SK-N-DZ (cell line): ENCODE measurements around the gene CHID1. TPM values are rescaled to one million over a fixed set of nuclear protein-coding genes. Genes with fewer than 3 reads are reported as not detected.

ENCODE experiments used
- DNase-seq: peaks from one replicate; pipeline ENCODE4 v3.0.0-alpha.2; 2015; ENCODE audit warnings: low spot score
- polyA plus RNA-seq, 2 experiments: library from polyadenylated mRNA; depleted of rRNA; stranded (reverse); fragments of >200 nt; gene quantifications; 2 replicates each; pipeline ENCODE4 v1.2.3, GENCODE V29; 2014

Gene CHID1
- polyA plus RNA-seq (2014; cell fraction: cytosol; rRNA removed): 56.0 and 66.1 TPM in 2 replicates
- polyA plus RNA-seq (2014; cell fraction: nucleus; rRNA removed): 53.5 and 77.3 TPM in 2 replicates

- DNase-seq: peak; percentile 82
Observed at GRCh38 chr11:910589-911030, at the start of gene CHID1. CHID1 (minus strand) TSS chr11:910810; CDS start chr11:904816, 5,994 bp downstream.

GRCh38 chr11:959608-960007, 49.0 kb upstream of the CHID1 start:
- DNase-seq: no peak

GRCh38 chr11:959027-959426, 48.4 kb upstream of the CHID1 start:
- no peak for DNase-seq

- DNase-seq: no peak
Observed at GRCh38 chr11:958101-958500, 47.5 kb upstream of the CHID1 start.

GRCh38 chr11:957212-957920, 46.8 kb upstream of the CHID1 start:
- no peak for DNase-seq

GRCh38 chr11:955154-956063, 44.8 kb upstream of the CHID1 start:
- no peak for DNase-seq

- no peak for DNase-seq
Observed at GRCh38 chr11:954392-955153, 44.0 kb upstream of the CHID1 start.

GRCh38 chr11:953512-953911, 42.9 kb upstream of the CHID1 start:
- DNase-seq: no peak

GRCh38 chr11:952406-953385, 42.1 kb upstream of the CHID1 start:
- DNase-seq: peak; percentile 23

- no peak for DNase-seq
Observed at GRCh38 chr11:951507-951906, 40.9 kb upstream of the CHID1 start.

GRCh38 chr11:947744-948143, 37.1 kb upstream of the CHID1 start:
- DNase-seq: no peak

- DNase-seq: peak; percentile 17
Observed at GRCh38 chr11:945986-946385, 35.4 kb upstream of the CHID1 start.

- DNase-seq: no peak
Observed at GRCh38 chr11:944711-945470, 34.3 kb upstream of the CHID1 start.

- no peak for DNase-seq
Observed at GRCh38 chr11:942823-943222, 32.2 kb upstream of the CHID1 start.

- DNase-seq: no peak
Observed at GRCh38 chr11:940496-941135, 30.0 kb upstream of the CHID1 start.

GRCh38 chr11:937841-938261, 27.2 kb upstream of the CHID1 start:
- DNase-seq: no peak

GRCh38 chr11:936199-936598, 25.6 kb upstream of the CHID1 start:
- no peak for DNase-seq

- no peak for DNase-seq
Observed at GRCh38 chr11:934527-934926, 23.9 kb upstream of the CHID1 start.

- no peak for DNase-seq
Observed at GRCh38 chr11:933936-934335, 23.3 kb upstream of the CHID1 start.
